ENCODE measurements around the gene C10orf67. TPM values are rescaled to one million over a fixed set of nuclear protein-coding genes. Genes with fewer than 3 reads are reported as not detected.

Gene C10orf67
- total and polyA plus RNA-seq, 9 donors, result 0.08 to 1.0 (median 0.28) TPM

DNA sequence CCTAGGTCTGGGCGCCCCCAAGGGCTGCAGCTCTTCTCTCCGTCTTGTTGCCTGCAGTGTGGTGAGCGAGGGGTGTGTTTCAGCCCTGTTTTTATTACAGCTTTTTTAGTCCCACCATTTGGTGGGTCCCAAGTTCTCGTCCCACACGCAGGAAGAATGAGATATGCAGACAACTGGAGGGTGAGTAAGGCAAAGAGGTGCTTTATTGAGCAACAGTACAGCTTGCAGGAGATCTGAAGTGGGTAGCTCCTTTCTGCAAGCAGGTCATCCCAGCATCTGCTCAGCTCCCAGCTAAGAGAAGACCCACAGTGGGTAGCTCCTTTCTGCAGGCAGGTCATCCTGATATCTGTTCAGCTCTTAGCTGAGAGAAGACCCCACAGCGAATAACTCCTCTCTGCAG is 28.2 kb downstream of the C10orf67 start:
- no peak overlapping the region for H3K27ac ChIP-seq
- H3K4me3 ChIP-seq, result no peak overlapping the region
- intact Hi-C loops (cut with DNase I), result loop anchor here (10.0 kb wide), 3 partner anchors 208 to 1198 kb away; no protein-coding TSS in a partner anchor
- H3K27me3 ChIP-seq, result no peaks in the 10 kb centered on the region
- no peaks in the 10 kb centered on the region for H3K9me3 ChIP-seq
- DNase-seq, result no peak
- no peaks in the 10 kb centered on the region for H3K4me1 ChIP-seq (ENCODE audit: insufficient read depth)
- TF ChIP-seq POLR2A (IDR thresholded peaks at IDR 0.05) (no peak), EP300 (IDR thresholded peaks at IDR 0.05) (no peak)
- TF ChIP-seq, protein P1, sequence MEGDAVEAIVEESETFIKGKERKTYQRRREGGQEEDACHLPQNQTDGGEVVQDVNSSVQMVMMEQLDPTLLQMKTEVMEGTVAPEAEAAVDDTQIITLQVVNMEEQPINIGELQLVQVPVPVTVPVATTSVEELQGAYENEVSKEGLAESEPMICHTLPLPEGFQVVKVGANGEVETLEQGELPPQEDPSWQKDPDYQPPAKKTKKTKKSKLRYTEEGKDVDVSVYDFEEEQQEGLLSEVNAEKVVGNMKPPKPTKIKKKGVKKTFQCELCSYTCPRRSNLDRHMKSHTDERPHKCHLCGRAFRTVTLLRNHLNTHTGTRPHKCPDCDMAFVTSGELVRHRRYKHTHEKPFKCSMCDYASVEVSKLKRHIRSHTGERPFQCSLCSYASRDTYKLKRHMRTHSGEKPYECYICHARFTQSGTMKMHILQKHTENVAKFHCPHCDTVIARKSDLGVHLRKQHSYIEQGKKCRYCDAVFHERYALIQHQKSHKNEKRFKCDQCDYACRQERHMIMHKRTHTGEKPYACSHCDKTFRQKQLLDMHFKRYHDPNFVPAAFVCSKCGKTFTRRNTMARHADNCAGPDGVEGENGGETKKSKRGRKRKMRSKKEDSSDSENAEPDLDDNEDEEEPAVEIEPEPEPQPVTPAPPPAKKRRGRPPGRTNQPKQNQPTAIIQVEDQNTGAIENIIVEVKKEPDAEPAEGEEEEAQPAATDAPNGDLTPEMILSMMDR (IDR thresholded peaks at IDR 0.05), result no peak
- no peaks in the 10 kb centered on the region for H3K36me3 ChIP-seq
- 78 to 94% (median 90%) methylated on average over 6 of the region's 6 CpGs for WGBS, 3 donors

DNA sequence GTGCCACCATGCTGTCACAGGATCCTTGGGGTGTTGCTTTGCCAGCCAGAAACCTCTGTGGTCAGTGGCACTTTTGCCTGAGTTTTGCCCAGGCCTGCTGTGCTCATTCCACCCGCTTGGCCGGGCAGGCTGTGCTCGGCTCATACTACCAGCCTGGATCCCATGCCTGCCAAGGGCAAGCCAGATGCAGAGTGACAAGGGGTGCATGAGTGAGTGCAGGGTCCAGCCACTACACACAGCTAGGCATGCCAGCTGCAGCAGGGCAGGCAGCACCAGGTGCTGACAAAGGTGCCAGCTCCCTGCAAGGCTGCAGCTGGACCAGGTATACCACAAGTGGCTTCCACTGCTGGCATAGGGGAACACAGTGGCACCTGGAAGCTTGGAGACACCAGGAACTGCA is 28.6 kb downstream of the C10orf67 start:
- Histone ChIP-seq H3K27me3 (no peaks in the 10 kb centered on the region), H3K27ac (no peak overlapping the region), H3K4me3 (no peak overlapping the region), H3K36me3 (no peaks in the 10 kb centered on the region), H3K4me1 (ENCODE audit: insufficient read depth) (no peaks in the 10 kb centered on the region), H3K9me3 (no peaks in the 10 kb centered on the region)
- intact Hi-C loops (cut with DNase I), result loop anchor here (10.0 kb wide), 3 partner anchors 209 to 1199 kb away; no protein-coding TSS in a partner anchor
- no peak for DNase-seq
- no peak for TF ChIP-seq POLR2A (IDR thresholded peaks at IDR 0.05)
- no peak for TF ChIP-seq EP300 (IDR thresholded peaks at IDR 0.05)
- TF ChIP-seq, protein P1 (IDR thresholded peaks at IDR 0.05), result no peak
- WGBS, 3 donors, result 95 to 97% (median 97%) methylated on average over 2 to 3 of the region's 3 CpGs

DNA sequence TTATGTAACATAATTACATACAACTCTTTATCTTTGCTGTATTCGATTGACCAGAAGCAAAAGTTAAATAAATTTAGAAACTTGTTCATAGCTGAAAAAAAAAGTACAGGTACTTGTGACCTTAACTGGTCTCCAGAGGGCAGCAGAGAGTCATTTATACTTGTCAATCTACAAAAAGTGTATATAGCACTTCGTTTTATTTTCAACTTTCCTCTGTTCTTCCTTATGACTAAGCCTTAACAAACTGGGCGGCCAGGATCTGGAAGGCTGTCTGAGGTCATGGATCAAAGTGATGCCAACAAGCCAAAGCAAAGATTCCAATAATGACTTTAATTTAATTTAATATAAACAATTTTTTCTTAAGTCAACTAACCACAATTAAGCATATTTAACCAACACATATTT is 29.8 kb downstream of the C10orf67 start:
- H3K36me3 ChIP-seq, result no peaks in the 10 kb centered on the region
- no peak for TF ChIP-seq EP300 (IDR thresholded peaks at IDR 0.05)
- TF ChIP-seq, protein P1 (IDR thresholded peaks at IDR 0.05), result peak; percentile 47 to 62 (median 47)
- no peak for TF ChIP-seq POLR2A (IDR thresholded peaks at IDR 0.05)
- H3K4me3 ChIP-seq, result no peak overlapping the region
- intact Hi-C loops (cut with DNase I), result loop anchor here (5.0 to 10.0 kb wide), 4 partner anchors 210 to 1200 kb away; no protein-coding TSS in a partner anchor
- no peak overlapping the region for H3K27ac ChIP-seq
- DNase-seq, result peak in 3 of 5 donors; percentile 16 to 50 (median 37)
- H3K4me1 ChIP-seq (ENCODE audit: insufficient read depth), result peaks cover 2% of the 10 kb centered on the region
- 0 to 3% (median 3%) methylated on average over 3 of the region's 3 CpGs for WGBS, 3 donors
- no peaks in the 10 kb centered on the region for H3K9me3 ChIP-seq
- no peaks in the 10 kb centered on the region for H3K27me3 ChIP-seq

DNA sequence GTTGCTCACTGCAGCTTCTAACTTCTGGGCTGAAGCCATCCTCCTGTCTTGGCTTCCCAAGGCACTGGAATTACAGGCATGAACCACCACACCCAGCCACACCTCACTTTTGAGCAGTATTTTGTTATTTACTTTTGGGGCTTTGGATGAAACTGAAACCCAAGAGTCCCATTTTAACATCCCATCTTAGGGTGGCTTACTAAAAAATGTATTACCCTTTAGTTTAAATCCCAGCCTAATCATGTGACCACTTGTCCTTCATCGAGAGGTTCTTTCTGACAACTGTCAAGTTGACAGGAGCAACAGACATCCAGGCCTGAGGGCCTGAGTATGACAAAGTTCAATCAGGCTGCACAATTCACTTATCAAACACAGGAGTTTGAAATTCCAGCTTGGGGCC is 33.6 kb downstream of the C10orf67 start:
- no peak for TF ChIP-seq EP300 (IDR thresholded peaks at IDR 0.05)
- TF ChIP-seq, protein P1 (IDR thresholded peaks at IDR 0.05), result no peak
- no peak for TF ChIP-seq POLR2A (IDR thresholded peaks at IDR 0.05)
- WGBS, 3 donors, result 89 to 100% (median 97%) methylated on average over 1 of the region's 1 CpG
- no peaks in the 10 kb centered on the region for H3K36me3 ChIP-seq
- H3K4me3 ChIP-seq, result no peak overlapping the region
- peaks cover 2% of the 10 kb centered on the region for H3K4me1 ChIP-seq (ENCODE audit: insufficient read depth)
- no peaks in the 10 kb centered on the region for H3K9me3 ChIP-seq
- intact Hi-C loops (cut with DNase I), result loop anchor here (5.0 to 10.0 kb wide), 4 partner anchors 214 to 1204 kb away; no protein-coding TSS in a partner anchor
- H3K27ac ChIP-seq, result no peak overlapping the region
- H3K27me3 ChIP-seq, result no peaks in the 10 kb centered on the region
- DNase-seq, result no peak
